ENCODE data around the gene GATD1. TPM values are rescaled to one million over a fixed set of nuclear protein-coding genes. Genes with fewer than 3 reads are reported as not detected.

GATD1 gene
- total and polyA plus RNA-seq, 9 of the 15 experiments (the other 6 are each of a cell fraction or from before 2014, with no cell fraction given), result 2.8 to 144 (median 36.9) TPM

DNA sequence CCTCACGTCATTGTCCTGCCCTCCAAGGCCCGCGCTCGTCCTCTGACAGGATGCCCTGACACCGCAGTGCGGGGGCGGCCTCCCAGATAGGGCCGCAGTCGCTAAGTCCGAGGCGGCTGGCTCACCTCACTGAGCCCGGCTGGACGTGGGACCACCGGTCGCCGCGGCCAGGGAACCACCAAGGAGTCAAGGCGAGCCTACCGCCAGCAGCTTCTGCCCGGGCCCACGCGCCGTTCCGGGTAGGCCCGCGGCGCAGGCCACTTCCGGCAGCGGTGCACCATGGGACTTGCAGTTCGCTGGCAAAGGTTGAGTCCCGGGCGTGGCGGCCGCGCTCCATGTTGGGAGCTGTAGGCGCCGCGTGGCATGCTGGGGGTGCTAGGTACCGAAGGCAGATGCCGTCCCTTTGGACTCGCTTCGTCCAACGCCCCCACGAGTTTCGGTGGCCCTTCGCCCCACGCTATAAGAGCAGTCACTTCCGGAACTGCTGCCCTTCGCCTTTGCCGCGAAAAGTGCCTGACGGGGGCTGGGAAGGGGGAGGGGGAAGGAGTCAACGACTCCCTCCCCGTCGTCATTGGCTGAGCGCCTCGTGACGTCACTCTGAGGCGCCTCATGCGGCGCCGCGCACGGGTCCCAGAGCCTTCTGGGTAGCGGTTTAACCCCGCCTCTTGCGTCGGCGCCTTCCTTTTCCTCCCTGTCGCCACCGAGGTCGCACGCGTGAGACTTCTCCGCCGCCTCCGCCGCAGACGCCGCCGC lies 32.2 kb upstream of the GATD1 start, which contains the start of gene RPLP2 (continued):
- TF ChIP-seq TAF1 (IDR thresholded peaks at IDR 0.05; ENCODE audit: control insufficient read depth, extremely low read depth, insufficient read depth, low read length, severe bottlenecking), result peak; percentile 97
- TF ChIP-seq, protein P1, sequence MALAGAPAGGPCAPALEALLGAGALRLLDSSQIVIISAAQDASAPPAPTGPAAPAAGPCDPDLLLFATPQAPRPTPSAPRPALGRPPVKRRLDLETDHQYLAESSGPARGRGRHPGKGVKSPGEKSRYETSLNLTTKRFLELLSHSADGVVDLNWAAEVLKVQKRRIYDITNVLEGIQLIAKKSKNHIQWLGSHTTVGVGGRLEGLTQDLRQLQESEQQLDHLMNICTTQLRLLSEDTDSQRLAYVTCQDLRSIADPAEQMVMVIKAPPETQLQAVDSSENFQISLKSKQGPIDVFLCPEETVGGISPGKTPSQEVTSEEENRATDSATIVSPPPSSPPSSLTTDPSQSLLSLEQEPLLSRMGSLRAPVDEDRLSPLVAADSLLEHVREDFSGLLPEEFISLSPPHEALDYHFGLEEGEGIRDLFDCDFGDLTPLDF (CRISPR knock-in tag; IDR thresholded peaks at IDR 0.05), result peak; percentile 5
- TF ChIP-seq, protein P2, sequence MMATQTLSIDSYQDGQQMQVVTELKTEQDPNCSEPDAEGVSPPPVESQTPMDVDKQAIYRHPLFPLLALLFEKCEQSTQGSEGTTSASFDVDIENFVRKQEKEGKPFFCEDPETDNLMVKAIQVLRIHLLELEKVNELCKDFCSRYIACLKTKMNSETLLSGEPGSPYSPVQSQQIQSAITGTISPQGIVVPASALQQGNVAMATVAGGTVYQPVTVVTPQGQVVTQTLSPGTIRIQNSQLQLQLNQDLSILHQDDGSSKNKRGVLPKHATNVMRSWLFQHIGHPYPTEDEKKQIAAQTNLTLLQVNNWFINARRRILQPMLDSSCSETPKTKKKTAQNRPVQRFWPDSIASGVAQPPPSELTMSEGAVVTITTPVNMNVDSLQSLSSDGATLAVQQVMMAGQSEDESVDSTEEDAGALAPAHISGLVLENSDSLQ (IDR thresholded peaks at IDR 0.05), result peak; percentile 83
- peak; percentile 26; the same call in 1 of the 2 replicates for TF ChIP-seq CEBPG (CRISPR knock-in tag; IDR thresholded peaks at IDR 0.05)
- no peak for TF ChIP-seq CEBPG (tag; conservative IDR thresholded peaks at IDR 0.05 in 1 of 2, IDR thresholded peaks at IDR 0.05 in 1 of 2)
- no peak for TF ChIP-seq THRAP3 (IDR thresholded peaks at IDR 0.05; ENCODE audit: borderline replicate concordance)
- TF ChIP-seq GABPB1 (CRISPR knock-in tag; IDR thresholded peaks at IDR 0.05), result peak; percentile 100
- TF ChIP-seq RBM39 (optimal IDR thresholded peaks at IDR 0.05; ENCODE audit: low read depth, low read length), result peak; percentile 25
- peak; percentile 41 for TF ChIP-seq ARID1B (IDR thresholded peaks at IDR 0.05)
- no peak for TF ChIP-seq ZNF507 (tag; conservative IDR thresholded peaks at IDR 0.05)
- no peak for TF ChIP-seq SIRT6 (IDR thresholded peaks at IDR 0.05; ENCODE audit: low read depth, low read length)
- TF ChIP-seq ZNF75A (CRISPR knock-in tag; IDR thresholded peaks at IDR 0.05), result no peak
- no peak for TF ChIP-seq HSF4 (CRISPR knock-in tag; IDR thresholded peaks at IDR 0.05; ENCODE audit: borderline replicate concordance)
- TF ChIP-seq ZC3H4 (CRISPR knock-in tag; IDR thresholded peaks at IDR 0.05; ENCODE audit: borderline replicate concordance), result no peak; the same call in 1 of the 2 replicates
- peak; percentile 99 for TF ChIP-seq GABPA (tag; conservative IDR thresholded peaks at IDR 0.05; ENCODE audit: low read depth)
- TF ChIP-seq GATA2 (CRISPR knock-in tag; IDR thresholded peaks at IDR 0.05), result no peak
- TF ChIP-seq, protein P3, sequence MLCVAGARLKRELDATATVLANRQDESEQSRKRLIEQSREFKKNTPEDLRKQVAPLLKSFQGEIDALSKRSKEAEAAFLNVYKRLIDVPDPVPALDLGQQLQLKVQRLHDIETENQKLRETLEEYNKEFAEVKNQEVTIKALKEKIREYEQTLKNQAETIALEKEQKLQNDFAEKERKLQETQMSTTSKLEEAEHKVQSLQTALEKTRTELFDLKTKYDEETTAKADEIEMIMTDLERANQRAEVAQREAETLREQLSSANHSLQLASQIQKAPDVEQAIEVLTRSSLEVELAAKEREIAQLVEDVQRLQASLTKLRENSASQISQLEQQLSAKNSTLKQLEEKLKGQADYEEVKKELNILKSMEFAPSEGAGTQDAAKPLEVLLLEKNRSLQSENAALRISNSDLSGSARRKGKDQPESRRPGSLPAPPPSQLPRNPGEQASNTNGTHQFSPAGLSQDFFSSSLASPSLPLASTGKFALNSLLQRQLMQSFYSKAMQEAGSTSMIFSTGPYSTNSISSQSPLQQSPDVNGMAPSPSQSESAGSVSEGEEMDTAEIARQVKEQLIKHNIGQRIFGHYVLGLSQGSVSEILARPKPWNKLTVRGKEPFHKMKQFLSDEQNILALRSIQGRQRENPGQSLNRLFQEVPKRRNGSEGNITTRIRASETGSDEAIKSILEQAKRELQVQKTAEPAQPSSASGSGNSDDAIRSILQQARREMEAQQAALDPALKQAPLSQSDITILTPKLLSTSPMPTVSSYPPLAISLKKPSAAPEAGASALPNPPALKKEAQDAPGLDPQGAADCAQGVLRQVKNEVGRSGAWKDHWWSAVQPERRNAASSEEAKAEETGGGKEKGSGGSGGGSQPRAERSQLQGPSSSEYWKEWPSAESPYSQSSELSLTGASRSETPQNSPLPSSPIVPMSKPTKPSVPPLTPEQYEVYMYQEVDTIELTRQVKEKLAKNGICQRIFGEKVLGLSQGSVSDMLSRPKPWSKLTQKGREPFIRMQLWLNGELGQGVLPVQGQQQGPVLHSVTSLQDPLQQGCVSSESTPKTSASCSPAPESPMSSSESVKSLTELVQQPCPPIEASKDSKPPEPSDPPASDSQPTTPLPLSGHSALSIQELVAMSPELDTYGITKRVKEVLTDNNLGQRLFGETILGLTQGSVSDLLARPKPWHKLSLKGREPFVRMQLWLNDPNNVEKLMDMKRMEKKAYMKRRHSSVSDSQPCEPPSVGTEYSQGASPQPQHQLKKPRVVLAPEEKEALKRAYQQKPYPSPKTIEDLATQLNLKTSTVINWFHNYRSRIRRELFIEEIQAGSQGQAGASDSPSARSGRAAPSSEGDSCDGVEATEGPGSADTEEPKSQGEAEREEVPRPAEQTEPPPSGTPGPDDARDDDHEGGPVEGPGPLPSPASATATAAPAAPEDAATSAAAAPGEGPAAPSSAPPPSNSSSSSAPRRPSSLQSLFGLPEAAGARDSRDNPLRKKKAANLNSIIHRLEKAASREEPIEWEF (CRISPR knock-in tag; IDR thresholded peaks at IDR 0.05), result no peak
- peak; percentile 63 for TF ChIP-seq HDAC2 (IDR thresholded peaks at IDR 0.05)
- peak; percentile 93 for TF ChIP-seq ESRRA (IDR thresholded peaks at IDR 0.05; ENCODE audit: borderline replicate concordance, low read depth)
- peak; percentile 13 for TF ChIP-seq ASH1L (IDR thresholded peaks at IDR 0.05; ENCODE audit: borderline replicate concordance, low read depth, partially characterized antibody)
- no peak for TF ChIP-seq CAMTA2 (CRISPR knock-in tag; conservative IDR thresholded peaks at IDR 0.05)

Measured in K562 (cell line).